Keratinocyte (primary cell): Measurements from ENCODE around the gene NUP43.

Experiments
- EZH2 ChIP-seq: IDR thresholded peaks from one replicate; pipeline ENCODE4 v1.6.1; 2012; ENCODE audit warnings: inconsistent platforms, mild to moderate bottlenecking, low read length, moderate library complexity
- TF ChIP-seq, protein P1 (sequence below), 3 experiments: IDR thresholded peaks in 1 of 3; conservative IDR thresholded peaks in 1 of 3; optimal IDR thresholded peaks in 1 of 3; 2 replicates in 2 of 3; 3 replicates in 1 of 3; pipeline versions ENCODE3 to v1.5.1; 2011; ENCODE audit warnings: low read length in 3 of 3, mild to moderate bottlenecking in 3 of 3, moderate library complexity in 2 of 3, control low read depth in 1 of 3, inconsistent platforms in 1 of 3; ENCODE audit not compliant: insufficient read depth in 2 of 3; ENCODE audit errors: extremely low read depth in 1 of 3

DNA sequence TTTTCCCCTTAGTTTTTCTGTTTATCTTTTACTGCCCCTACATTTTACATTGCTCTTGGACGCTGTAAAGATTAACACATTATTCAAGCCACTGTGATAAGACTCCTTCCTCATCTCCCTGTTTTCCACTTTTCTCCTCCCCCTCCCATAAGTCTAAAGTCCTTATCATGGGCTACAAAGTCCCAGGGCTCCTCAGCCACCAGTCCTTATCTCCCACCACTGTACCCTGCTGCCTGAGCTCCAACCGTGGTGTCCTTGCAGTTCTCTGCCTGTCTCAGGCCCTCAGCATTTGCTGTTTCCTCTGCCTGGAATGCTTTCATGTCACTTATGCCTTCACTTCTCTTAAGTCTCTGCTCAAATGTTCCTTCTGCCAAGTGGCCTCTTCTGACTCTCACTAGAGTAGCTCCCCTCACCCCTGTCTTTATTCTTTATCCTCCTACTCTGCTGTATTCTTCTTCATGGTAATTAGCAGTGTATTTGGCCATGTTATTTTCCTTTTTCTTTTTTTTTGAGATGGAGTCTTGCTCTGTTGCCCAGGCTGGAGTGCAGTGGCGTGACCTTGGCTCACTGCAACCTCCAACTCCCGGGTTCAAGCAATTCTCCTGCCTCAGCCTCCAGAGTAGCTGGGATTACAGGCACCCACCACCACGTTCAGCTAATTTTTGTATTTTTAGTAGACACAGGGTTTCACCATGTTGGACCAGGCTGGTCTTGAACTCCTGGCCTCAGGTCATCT, 17.7 kb downstream of the NUP43 start:
- TF ChIP-seq, protein P1, sequence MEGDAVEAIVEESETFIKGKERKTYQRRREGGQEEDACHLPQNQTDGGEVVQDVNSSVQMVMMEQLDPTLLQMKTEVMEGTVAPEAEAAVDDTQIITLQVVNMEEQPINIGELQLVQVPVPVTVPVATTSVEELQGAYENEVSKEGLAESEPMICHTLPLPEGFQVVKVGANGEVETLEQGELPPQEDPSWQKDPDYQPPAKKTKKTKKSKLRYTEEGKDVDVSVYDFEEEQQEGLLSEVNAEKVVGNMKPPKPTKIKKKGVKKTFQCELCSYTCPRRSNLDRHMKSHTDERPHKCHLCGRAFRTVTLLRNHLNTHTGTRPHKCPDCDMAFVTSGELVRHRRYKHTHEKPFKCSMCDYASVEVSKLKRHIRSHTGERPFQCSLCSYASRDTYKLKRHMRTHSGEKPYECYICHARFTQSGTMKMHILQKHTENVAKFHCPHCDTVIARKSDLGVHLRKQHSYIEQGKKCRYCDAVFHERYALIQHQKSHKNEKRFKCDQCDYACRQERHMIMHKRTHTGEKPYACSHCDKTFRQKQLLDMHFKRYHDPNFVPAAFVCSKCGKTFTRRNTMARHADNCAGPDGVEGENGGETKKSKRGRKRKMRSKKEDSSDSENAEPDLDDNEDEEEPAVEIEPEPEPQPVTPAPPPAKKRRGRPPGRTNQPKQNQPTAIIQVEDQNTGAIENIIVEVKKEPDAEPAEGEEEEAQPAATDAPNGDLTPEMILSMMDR (optimal IDR thresholded peaks at IDR 0.05 in 1 of 3, IDR thresholded peaks at IDR 0.05 in 1 of 3, conservative IDR thresholded peaks at IDR 0.05 in 1 of 3; ENCODE audit: extremely low read depth in 1 of 3, insufficient read depth in 2 of 3, low read length in 3 of 3) = no peak
- no peak for TF ChIP-seq EZH2
